Inflammatory macrophage treated with lipopolysaccharide for 1 hour (primary cell): Measurements from ENCODE around the gene EGFL7.
"Not testable (repeated sequence)": the region's sequence is repeated elsewhere in the genome, so short reads cannot be mapped to it uniquely, and the experiment has no call there.

ENCODE experiments used
- DNase-seq, 2 donors: peaks; one replicate each; pipeline ENCODE4 v3.0.0-alpha.2; 2020 to 2022

Gene EGFL7

DNA sequence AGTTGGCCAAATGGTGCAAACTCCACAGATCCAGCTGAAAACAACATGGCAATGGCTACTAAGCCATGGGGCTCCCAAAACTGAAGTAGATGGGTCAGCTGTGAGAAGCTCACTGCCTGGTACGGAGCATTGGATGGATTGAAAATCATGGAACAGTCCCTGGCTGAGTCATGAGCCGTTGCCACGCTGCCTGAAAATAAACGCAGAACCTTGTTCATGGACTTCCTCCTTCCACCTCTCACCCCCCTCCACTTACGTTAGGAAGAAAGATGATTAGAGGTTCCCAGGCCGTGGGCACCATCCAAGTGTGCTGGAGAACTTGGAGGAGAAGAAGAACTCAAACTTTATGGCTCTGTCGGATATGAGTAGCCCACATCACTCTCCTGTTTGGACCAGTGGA lies 42.8 kb downstream of the EGFL7 start:
- peak; percentile 33 to 54 for DNase-seq

DNA sequence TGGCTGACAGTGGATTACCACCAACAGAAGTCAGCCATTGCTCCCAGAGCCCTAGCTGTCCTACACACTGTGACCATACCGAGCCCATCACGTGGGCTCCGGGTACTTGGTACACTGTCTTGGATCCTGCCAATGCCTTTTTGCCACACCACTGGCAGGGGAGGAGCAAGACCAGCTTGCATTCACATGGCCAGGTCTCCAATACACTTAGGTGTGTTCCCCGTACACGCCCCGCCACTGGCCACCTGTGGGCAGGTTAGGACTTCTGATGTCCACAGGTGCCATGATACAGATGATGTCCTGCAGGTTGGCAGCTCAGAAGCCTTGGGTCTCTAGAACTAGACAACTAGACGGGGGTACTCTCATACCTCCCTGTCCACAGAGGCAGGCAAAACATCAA lies 44.3 kb downstream of the EGFL7 start:
- DNase-seq: no peak

DNA sequence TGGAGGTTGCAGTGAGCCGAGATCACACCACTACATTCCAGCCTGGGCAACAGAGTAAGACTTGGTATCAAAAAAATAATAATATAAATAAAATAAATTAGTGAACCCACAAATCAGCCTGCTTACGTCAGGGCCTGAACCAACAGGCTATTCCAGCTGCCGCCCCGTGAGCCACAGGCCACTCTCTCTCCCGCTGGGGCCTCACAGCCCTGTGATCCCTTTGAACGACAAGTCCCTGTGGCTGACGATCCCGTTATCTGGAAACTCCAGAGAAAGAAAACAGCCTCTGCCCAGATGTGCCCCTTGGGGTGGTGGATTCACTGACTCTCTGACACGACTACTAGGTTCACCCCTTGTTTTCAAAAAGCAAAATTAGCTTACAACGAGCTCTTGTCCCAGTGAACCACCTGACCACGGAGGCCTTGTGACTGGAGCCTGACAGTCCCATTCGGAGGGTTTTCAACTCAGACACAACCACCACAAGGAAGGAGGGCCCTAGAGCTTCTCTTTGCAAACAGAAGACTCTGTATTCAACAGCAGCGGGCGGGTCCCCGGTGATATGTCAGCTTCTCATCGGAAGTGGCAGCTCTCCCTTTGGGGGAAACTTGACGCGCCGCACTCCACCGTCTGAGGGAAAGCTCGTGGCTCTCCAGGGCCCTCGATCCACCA lies 45.3 kb downstream of the EGFL7 start:
- DNase-seq: no peak

DNA sequence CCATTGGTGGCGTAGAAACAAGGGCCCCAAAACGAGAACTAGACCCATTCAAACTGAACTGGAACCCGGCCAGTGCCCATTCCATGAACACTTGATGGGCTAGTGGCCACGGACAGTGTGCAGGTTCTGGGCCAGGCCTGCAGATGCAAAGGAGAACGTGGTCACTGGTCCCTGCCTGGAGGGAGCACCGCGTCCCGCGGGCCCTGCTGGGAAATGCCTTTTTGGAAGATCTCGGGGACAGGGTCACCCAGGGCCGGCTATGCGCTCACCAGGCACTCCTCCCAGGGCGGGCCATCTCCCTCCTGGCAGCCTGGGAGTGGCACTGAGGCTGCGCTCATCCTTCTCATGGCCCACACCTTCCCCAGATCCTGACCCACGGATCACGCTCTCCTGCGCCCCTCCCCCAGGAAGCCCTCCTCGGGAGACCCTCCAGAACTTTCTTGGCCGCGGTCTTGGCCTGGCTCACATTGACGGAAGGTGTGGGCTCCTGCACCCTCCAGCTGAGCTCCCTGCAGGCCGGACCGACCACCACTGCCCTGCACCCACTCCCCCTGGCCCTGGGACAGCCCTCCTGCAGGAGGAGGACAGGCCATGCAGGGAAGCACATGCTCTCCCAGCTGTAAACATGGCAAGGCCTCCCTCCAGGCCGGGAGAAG lies 46.9 kb downstream of the EGFL7 start:
- DNase-seq: no peak

DNA sequence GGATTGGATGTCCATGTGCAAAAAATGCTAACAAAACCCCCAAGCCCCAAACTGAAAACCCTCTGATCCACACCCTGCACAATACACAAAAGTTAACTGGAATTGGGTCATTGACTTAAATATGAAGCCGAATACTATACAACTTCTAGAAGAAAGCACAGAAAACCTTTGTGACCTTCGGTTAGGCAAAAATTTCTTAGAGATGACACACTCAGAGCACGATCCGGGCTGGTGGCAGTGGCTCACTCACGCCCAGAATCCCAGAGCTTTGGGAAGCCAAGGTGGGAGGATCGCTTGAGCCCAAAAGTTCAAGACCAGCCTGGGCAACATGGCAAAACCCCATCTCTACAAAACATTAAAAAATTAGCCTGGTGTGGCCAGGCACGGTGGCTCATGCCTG lies 47.8 kb downstream of the EGFL7 start:
- no peak for DNase-seq

DNA sequence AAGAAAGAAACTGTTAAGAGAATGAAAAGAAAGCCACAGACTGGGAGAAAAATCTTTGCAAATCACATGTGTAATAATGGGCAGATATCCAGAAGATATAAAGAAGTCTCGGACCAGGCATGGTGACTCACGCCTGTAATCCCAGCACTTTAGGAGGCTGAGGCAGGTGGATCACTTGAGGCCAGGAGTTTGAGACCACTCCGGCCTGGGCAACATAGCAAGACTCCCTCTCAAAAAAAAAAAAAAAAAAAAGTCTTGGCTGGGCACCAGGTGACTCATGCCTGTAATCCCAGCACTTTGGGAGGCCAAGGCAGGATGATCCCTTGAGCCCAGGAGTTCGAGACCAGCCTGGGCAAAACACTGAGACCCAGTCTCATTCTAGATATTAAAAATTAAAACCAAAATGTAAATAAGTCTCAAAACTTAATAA lies 48.5 kb downstream of the EGFL7 start:
- DNase-seq: not testable (repeated sequence)

DNA sequence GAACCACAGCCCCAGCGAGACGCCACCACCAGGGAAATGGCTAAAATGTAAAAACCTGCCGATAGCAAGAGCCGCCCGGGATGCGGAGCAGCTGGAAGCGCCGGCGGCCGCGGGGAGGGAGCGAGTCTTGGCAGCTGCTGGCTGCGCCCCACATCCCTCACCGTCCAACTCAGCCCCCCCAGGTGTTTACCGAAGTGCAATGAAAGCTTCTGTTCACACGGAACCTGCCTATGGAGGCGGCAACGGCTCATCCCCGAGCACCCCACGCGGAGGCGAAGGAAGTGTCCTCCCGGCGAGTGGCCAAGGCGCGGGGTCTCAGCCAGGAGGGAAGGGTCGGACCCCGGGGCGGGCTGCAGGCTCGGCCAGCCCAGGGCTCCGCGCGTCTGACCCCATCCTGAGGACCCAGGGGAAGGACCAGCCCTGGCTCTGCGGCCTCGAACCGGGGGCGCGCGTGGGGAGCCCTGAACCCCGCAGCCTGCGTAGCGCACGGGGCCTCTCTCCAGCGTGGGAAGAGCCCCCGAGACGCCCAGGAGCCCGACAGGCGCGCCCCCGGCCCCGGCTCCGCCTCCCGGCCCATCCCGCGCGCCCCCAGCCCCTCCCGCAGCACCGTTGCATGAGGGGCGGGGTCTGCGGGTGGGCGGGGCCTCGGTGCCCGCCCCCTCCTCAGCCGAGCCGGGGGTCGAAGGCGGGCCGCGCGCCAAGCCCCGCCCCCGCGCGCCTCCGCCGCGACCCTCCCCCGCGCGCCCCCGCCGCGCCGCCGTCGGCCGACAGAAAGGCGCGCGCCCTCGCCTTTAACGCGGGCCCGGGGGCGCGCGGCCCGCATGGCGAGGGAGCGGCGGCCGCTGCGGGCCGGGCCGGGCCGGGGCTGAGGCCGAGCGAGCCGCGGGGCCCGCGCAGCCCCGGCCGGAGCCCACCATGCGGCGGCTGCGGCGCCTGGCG lies 49.3 kb downstream of the EGFL7 start, which contains the start of gene DIPK1B:
Gene DIPK1B, plus strand, starts transcription at position 822 of the 939 bp plus-strand sequence. Its CDS starts 94 bp downstream, at position 916.
- no peak for DNase-seq

DNA sequence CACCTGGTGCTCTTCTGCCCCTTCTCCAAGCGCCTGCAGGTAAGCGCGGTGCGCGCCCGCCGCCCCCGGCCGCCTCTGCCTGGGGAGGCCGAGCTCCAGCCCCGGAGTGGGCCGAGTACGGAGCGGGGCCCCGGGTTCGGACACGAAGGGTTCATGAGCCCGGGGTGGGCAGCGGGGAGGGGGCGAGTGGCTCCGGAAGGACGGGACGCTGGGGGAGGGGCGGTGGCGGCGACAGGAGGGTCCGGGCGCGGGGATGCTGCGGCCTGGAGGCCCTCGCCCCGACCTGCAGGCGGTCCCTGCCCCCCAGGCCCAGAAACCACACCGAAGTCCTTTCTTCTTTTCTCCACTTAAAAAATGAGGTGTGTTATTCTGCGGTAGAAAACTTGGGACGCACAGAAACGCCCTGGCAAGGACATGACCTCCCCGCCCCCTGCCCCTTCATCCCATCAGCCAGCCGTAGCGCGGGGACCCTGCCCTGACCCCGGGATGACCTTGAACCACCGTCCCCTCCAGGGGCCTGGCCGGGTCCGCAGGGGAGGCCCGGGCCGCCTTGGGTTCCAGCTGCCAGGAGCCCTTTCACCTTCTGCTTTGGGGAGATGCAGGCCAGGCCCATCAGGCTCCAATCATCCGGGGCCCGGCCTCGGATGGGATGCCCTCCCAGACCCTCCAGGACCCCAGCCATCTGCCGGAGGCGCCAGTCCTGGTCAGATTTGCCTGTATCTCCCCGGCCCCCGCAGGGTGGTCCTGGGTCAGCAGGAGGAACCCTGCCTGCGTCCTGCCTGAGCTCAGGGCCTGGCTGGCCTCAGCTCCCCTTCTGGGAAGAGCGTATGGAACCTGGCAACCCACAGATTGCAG lies 50.2 kb downstream of the EGFL7 start:
- DNase-seq: no peak

DNA sequence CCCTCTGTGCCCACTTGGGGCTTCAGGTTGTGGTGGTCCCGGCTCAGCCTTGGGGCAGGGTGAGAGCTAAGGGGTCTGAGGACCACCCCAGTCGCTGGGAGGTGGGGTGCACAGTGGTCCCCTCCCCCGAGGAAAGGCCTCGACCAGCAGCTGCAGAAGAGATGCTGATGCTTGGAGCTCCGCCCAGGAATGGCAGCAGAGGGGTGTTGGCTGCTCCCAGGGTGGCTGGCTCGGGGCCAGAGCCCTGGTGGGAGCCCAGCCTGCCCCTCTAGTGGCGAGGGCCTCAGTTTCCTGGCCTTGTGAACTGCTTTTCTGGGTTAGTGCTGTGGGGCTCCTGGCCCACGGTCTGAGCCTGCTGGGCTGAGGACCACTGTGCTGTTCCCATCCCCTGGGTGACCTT lies 50.8 kb downstream of the EGFL7 start:
- no peak for DNase-seq

DNA sequence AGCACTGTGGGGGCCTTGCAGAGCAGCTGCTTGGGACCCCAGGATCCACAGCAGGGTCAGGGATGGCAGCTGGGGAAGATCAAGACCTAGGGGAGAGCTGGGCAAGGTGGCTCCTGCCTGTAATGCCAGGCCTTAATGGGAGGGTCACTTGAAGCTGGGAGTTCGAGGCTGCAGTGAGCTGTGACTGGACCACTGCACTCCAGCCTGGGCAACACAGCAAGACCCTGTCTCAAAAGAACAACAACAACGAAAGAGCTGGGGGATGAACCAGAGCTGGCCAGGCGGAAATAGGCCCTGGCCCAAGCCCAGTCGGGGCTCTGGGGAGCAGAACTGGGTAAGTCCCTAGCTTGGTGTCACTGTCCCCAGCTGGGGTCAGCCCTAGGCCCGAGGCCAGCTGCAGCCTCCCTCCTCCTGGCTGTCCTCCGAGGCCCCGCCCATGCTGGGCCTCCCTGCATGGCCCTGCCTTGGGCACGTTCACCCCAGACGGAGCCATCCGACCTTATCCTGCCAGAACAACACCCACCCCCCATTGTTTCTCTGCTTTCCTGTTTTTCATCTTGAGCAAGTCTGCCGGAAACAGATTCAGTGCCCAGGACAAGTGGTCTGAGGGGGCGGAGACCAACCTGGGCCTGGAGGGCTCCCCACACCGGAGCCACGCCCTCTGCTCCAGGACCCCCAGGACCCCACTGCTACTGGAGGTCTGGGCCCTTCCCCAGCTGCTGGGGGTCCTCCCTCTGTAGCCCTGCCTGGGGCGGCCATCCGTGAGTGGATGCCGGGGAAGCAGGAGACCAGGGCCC lies 51.6 kb downstream of the EGFL7 start:
- DNase-seq: no peak

DNA sequence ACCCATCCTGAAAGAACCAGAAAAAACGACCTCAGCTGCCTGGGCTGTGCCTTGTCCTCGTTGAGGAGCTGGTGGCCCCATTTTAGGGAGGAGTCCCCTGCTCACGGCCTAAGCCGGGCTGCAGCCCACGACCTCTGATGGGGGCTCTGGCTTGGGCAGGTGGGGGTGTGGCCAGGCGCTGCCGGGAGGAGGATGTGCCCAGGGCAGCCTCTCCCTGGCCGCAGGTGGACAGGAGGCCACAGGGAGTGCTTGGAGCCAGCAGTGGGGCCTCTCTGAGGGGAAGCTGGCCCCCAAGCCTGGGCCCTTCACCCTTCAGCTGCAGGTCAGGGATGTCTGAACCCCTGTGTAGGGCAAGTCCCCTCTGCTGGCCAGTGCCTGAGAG lies 52.2 kb downstream of the EGFL7 start:
- DNase-seq: no peak

DNA sequence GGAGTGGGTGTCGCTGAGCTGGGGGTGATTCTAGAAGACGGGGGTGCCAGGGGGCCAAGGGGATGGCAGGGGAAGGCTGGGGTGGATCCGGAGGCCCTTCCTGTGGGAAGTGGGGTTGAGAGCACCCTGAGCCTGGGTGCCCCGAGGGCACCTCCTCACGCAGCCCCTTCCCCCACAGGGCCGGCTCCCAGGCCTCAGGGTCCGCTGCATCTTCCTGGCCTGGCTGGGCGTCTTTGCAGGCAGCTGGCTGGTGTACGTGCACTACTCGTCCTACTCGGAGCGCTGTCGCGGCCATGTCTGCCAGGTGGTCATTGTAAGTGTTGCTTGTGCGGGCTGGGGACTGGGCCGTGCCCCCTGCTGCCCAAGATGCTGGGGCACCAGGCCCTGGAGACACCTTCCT lies 54.7 kb downstream of the EGFL7 start:
- no peak for DNase-seq

DNA sequence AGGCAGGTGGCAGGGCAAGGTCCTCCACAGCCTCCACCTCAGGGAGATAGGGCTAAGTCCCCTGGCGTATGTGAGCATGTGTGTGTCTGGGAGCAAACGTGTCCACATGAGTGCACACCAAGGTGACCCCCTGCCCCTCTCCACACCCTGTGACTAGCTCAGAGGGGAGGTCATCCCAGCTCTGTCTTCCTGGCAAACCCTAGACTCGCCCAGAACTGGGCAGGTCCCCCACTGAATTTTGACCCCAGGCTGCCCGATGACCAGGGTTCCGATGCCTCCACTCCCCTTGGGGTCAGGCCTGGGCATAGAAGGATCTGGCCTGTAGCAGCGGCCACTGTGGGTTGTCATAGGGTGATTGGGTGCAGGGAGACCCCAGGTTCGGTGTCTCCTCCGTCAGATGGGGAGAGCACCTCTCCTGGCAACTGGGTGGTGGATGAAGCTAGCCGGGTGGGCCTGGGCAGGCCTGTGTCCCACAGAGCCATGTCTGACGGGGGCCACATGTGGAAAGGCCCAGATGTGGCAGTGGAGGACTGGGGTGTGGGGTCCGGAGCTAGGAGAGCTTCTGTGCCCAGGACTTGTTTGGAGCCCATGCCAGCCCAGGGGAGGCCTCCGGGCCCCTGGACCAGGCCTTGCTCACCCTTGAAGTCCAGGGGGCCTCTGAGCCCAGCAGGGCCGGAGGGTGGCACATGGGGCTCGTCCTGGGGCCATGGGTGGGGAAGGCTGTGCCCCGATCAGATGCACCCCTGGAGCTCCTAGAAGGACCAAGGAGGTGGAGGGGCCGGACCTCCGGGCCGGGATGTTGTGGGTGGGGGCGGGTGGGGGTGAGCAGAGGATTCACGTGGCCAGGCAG lies 55.9 kb downstream of the EGFL7 start:
- no peak for DNase-seq

DNA sequence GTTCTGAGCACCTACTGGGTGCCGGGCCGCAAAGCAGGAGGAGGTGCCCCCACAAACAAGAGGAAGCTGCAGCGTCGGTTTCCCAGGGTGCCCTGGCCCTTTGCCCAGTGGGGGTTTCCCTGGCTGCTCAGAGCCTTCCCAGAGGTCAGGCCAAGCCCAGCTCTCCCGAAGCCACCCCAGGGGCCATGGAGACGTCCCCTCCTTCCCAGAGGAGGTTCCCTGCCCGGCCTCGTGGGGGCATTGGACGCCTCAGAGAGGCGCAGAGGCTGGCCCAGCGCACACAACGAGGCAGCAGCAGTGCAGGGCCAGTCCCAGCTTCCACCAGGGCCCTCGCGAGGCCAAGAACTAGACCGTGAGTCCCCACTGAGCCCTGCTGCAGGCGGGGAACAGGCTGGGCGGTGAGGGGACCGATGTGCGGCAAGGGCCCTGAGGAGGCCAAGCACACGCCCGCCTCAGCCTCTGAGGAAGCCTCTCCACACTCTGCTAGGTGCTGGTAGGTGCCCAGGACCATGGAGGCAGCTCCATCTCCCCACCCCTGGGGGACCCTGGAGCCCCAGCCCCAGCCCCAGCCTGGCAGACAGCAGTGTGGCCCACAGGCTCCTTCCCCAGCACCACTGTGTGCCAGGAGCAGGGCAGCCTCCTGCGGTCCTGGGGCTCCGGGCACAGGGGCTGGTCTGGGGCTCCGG lies 56.6 kb downstream of the EGFL7 start:
- peak; percentile 73 to 85 for DNase-seq

DNA sequence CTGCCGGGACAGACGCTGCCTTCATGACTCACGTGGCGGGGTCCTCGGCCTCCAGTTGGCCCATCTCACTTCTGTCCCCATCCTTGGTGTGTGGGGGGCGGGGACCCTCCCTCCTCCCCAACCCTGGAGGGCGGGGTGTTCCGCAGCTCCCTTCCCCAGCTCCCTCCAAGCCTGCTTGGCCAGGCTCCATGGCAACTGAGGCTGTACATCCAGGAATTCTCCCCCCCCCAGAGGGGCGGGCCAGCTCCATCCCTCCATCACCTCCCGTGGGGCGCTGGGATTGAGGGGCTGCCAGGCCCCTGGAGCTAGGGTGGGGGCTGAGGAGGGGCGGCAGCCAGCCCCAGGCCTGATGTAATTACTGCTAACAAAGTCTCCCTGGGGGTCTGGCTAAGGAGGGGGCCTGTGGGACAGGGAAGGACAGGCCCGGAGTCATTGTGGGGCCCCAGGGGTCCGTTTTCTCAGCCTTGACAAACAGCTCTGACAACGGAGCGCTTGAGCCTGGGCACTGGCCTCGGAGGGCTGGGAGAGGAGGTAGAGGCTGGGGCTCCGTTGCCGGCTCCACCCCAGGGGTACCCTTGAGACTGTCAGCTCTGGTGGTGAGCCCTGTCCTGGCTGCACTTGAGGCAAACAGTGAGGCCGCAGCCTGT lies 57.7 kb downstream of the EGFL7 start:
- no peak for DNase-seq

DNA sequence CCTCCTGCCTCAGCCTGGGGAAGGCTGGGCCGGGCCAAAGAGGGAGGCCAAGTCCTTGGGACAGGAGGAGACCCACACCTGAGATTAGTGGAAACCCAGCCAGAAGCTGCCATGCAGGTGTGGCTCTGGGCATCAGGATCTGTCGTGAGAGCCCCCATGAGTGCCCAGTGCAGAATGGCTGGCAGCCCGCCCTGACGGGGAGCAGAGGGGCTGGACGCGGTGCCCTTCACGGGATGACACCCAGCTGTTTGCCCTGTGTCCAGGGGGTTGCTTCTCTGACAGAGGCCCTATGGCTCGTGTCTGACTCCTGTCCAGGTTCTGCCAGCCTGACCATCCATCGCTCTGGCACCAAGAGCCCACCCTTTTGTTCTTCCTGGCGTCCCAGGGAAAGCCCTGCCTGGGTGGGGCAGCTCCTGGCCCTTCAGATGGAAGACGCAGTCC lies 58.2 kb downstream of the EGFL7 start:
- DNase-seq: no peak

DNA sequence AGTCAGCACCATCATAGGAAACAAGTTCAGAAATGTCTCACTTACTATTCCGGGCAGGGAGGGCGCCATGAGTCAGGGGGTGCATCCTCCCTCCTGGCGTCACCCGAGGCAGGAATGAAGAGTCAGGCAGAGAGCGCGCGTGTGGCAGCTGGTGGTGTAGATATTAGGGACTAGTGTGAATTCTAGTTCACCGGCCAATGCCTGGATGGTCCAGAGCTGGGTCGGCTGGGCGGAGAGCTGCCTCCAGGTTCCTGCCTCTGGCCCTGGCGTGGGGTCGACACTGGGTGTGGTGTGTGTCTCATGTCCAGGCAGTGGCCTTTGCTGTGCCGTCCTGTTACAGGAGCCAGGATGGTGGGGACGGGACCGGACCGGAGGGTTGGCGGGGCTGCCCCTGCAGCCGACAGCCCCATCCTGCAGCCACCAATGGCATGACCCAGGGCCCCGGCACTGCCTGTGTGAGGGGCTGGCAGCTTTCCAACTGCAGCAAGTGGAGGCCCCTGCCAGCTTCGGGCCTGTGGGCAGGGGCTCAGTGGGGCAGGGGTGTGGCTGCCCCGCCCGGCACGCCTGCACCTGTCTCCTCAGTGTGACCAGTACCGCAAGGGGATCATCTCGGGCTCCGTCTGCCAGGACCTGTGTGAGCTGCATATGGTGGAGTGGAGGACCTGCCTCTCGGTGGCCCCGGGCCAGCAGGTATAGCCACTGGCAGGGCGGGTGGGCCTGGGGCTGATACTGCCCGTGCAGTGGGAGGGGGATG lies 58.8 kb downstream of the EGFL7 start:
- no peak for DNase-seq
